ENCODE data around the gene SERPINA1. TPM values are rescaled to one million over a fixed set of nuclear protein-coding genes. Genes with fewer than 3 reads are reported as not detected.

Gene SERPINA1
- total RNA-seq, 1 experiment from 2014 or later = 10.5 TPM

GRCh38 chr14:94332063-94332583, 56.3 kb downstream of the SERPINA1 start:
- Histone ChIP-seq H2AFZ (ENCODE audit: low read length) (no peak overlapping the region), H3K9ac (ENCODE audit: low read length) (no peak overlapping the region), H3K9me3 (ENCODE audit: low read length) (no peaks in the 10 kb centered on the region), H3K27ac (ENCODE audit: low read length) (no peak overlapping the region), H3F3A (ENCODE audit: low read length, unreplicated experiment) (no peaks in the 10 kb centered on the region), H3K27me3 (ENCODE audit: low read length) (no peaks in the 10 kb centered on the region), H3K4me2 (ENCODE audit: low read length) (no peak overlapping the region), H3K79me2 (ENCODE audit: low read length) (no peaks in the 10 kb centered on the region), H4K20me1 (ENCODE audit: low read length) (no peaks in the 10 kb centered on the region), H3K9me2 (replicated peaks; ENCODE audit: low read length) (no peaks in the 10 kb centered on the region), H3K4me3 (ENCODE audit: low read length) (no peak overlapping the region), H3K36me3 (ENCODE audit: low read depth, low read length) (no peaks in the 10 kb centered on the region), H3K4me1 (ENCODE audit: insufficient read depth, low read length) (no peaks in the 10 kb centered on the region)
- DNase-seq (no peak), ATAC-seq (no peak)
- BruUV-seq (replicated peaks) = no TSS peak
- ChIA-PET CTCF (no interaction called here), POLR2A (ENCODE audit: unreplicated experiment) (no interaction called here)
- TF ChIP-seq EZH2phosphoT487 (IDR thresholded peaks at IDR 0.05; ENCODE audit: borderline replicate concordance, low read length) = no peak
- TF ChIP-seq EZH2 (IDR thresholded peaks at IDR 0.05; ENCODE audit: low read length, unreplicated experiment) = no peak
- TF ChIP-seq CTCF (conservative IDR thresholded peaks at IDR 0.05; ENCODE audit: low read depth, low read length) = no peak
- intact Hi-C loops (cut with micrococcal nuclease) = no loop called here

- Histone ChIP-seq H3K9me3 (ENCODE audit: low read length) (no peaks in the 10 kb centered on the region), H3K9ac (ENCODE audit: low read length) (no peak overlapping the region), H3K4me1 (ENCODE audit: insufficient read depth, low read length) (no peaks in the 10 kb centered on the region), H3F3A (ENCODE audit: low read length, unreplicated experiment) (no peaks in the 10 kb centered on the region), H3K4me3 (ENCODE audit: low read length) (no peak overlapping the region), H2AFZ (ENCODE audit: low read length) (no peak overlapping the region), H3K27ac (ENCODE audit: low read length) (no peak overlapping the region), H3K27me3 (ENCODE audit: low read length) (no peaks in the 10 kb centered on the region), H3K9me2 (replicated peaks; ENCODE audit: low read length) (no peaks in the 10 kb centered on the region), H3K36me3 (ENCODE audit: low read depth, low read length) (no peaks in the 10 kb centered on the region), H3K4me2 (ENCODE audit: low read length) (no peak overlapping the region), H3K79me2 (ENCODE audit: low read length) (no peaks in the 10 kb centered on the region), H4K20me1 (ENCODE audit: low read length) (no peaks in the 10 kb centered on the region)
- POLR2A ChIA-PET (ENCODE audit: unreplicated experiment) = no interaction called here
- BruUV-seq (replicated peaks) = no TSS peak
- intact Hi-C loops (cut with micrococcal nuclease) = no loop called here
- CTCF ChIA-PET = no interaction called here
- TF ChIP-seq EZH2 (IDR thresholded peaks at IDR 0.05; ENCODE audit: low read length, unreplicated experiment) (no peak), CTCF (conservative IDR thresholded peaks at IDR 0.05; ENCODE audit: low read depth, low read length) (no peak), EZH2phosphoT487 (IDR thresholded peaks at IDR 0.05; ENCODE audit: borderline replicate concordance, low read length) (no peak)
- ATAC-seq (no peak), DNase-seq (no peak)
Observed at GRCh38 chr14:94331462-94331861, 56.9 kb downstream of the SERPINA1 start.

GRCh38 chr14:94330857-94331256, 57.5 kb downstream of the SERPINA1 start:
- intact Hi-C loops (cut with micrococcal nuclease) = no loop called here
- no peaks in the 10 kb centered on the region for H3K79me2 ChIP-seq (ENCODE audit: low read length)
- H4K20me1 ChIP-seq (ENCODE audit: low read length) = no peaks in the 10 kb centered on the region
- no peak overlapping the region for H3K9ac ChIP-seq (ENCODE audit: low read length)
- no peak for DNase-seq
- H3F3A ChIP-seq (ENCODE audit: low read length, unreplicated experiment) = no peaks in the 10 kb centered on the region
- no peaks in the 10 kb centered on the region for H3K27me3 ChIP-seq (ENCODE audit: low read length)
- no peaks in the 10 kb centered on the region for H3K36me3 ChIP-seq (ENCODE audit: low read depth, low read length)
- ChIA-PET CTCF (no interaction called here), POLR2A (ENCODE audit: unreplicated experiment) (no interaction called here)
- TF ChIP-seq EZH2phosphoT487 (IDR thresholded peaks at IDR 0.05; ENCODE audit: borderline replicate concordance, low read length) (no peak), EZH2 (IDR thresholded peaks at IDR 0.05; ENCODE audit: low read length, unreplicated experiment) (no peak), CTCF (conservative IDR thresholded peaks at IDR 0.05; ENCODE audit: low read depth, low read length) (no peak)
- no peaks in the 10 kb centered on the region for H3K9me2 ChIP-seq (replicated peaks; ENCODE audit: low read length)
- no peaks in the 10 kb centered on the region for H3K9me3 ChIP-seq (ENCODE audit: low read length)
- no peak overlapping the region for H3K4me2 ChIP-seq (ENCODE audit: low read length)
- H3K4me1 ChIP-seq (ENCODE audit: insufficient read depth, low read length) = no peaks in the 10 kb centered on the region
- no TSS peak for BruUV-seq (replicated peaks)
- no peak overlapping the region for H2AFZ ChIP-seq (ENCODE audit: low read length)
- no peak overlapping the region for H3K27ac ChIP-seq (ENCODE audit: low read length)
- ATAC-seq = no peak
- H3K4me3 ChIP-seq (ENCODE audit: low read length) = no peak overlapping the region
